NAMALWA (cell line): Measurements from ENCODE around the gene ARHGAP15.
"Not testable (repeated sequence)": the region's sequence is repeated elsewhere in the genome, so short reads cannot be mapped to it uniquely, and the experiment has no call there.

Source experiments
- DNase-seq: peaks from one replicate; pipeline ENCODE4 v3.0.0-alpha.2; 2015; ENCODE audit warnings: low spot score

Gene ARHGAP15

GRCh38 chr2:143128681-143129580, at the start of gene ARHGAP15:
Gene ARHGAP15, plus strand, starts transcription at chr2:143129419.
- peak; percentile 94 for DNase-seq

GRCh38 chr2:143081616-143082015, 47.6 kb upstream of the ARHGAP15 start:
- no peak for DNase-seq

GRCh38 chr2:143083636-143084035, 45.6 kb upstream of the ARHGAP15 start:
- DNase-seq = no peak

GRCh38 chr2:143084462-143084861, 44.8 kb upstream of the ARHGAP15 start:
- DNase-seq = no peak

- DNase-seq = no peak
Measured at GRCh38 chr2:143085125-143085784, 44.0 kb upstream of the ARHGAP15 start.

- no peak for DNase-seq
Measured at GRCh38 chr2:143087033-143087432, 42.2 kb upstream of the ARHGAP15 start.

GRCh38 chr2:143088388-143088787, 40.8 kb upstream of the ARHGAP15 start:
- DNase-seq = no peak

- DNase-seq = not testable (repeated sequence)
Measured at GRCh38 chr2:143089520-143089919, 39.7 kb upstream of the ARHGAP15 start.

- peak; percentile 88 for DNase-seq
Measured at GRCh38 chr2:143110758-143111428, 18.3 kb upstream of the ARHGAP15 start.

- no peak for DNase-seq
Measured at GRCh38 chr2:143117225-143117624, 12.0 kb upstream of the ARHGAP15 start.

GRCh38 chr2:143121079-143121478, 8.1 kb upstream of the ARHGAP15 start:
- DNase-seq = no peak

GRCh38 chr2:143121957-143122356, 7.3 kb upstream of the ARHGAP15 start:
- no peak for DNase-seq

- no peak for DNase-seq
Measured at GRCh38 chr2:143123911-143124310, 5.3 kb upstream of the ARHGAP15 start.

- DNase-seq = no peak
Measured at GRCh38 chr2:143124445-143124844, 4.8 kb upstream of the ARHGAP15 start.

- DNase-seq = no peak
Measured at GRCh38 chr2:143125717-143126116, 3.5 kb upstream of the ARHGAP15 start.

- no peak for DNase-seq
Measured at GRCh38 chr2:143132355-143132754, 3.1 kb downstream of the ARHGAP15 start.

GRCh38 chr2:143133783-143134182, 4.6 kb downstream of the ARHGAP15 start:
- no peak for DNase-seq

GRCh38 chr2:143138292-143138691, 9.1 kb downstream of the ARHGAP15 start:
- peak; percentile 34 for DNase-seq

- no peak for DNase-seq
Measured at GRCh38 chr2:143139835-143140393, 10.7 kb downstream of the ARHGAP15 start.

- peak; percentile 80 for DNase-seq
Measured at GRCh38 chr2:143140864-143141661, 11.8 kb downstream of the ARHGAP15 start.

GRCh38 chr2:143142598-143142997, 13.4 kb downstream of the ARHGAP15 start:
- no peak for DNase-seq
